Loucy (cell line): ENCODE data around the gene SFRP5.

ENCODE experiments used
- H2AFZ ChIP-seq: fragments of 200-600 bp; sonication (generic); 2 replicates; pipeline ENCODE4 v1.6.0; 2016; ENCODE audit warnings: antibody characterized with exemption, mild to moderate bottlenecking, low read length, moderate library complexity
- H3F3A ChIP-seq: fragments of 200-600 bp; 2 replicates; pipeline ENCODE4 v1.6.0; 2016; ENCODE audit warnings: antibody characterized with exemption, low read depth, mild to moderate bottlenecking
- H3K27me3 ChIP-seq: fragments of 200-600 bp; sonication (generic); 2 replicates; pipeline ENCODE4 v1.6.1; 2014; ENCODE audit warnings: low read length, mild to moderate bottlenecking; ENCODE audit not compliant: insufficient read depth, poor library complexity, severe bottlenecking
- H3K36me3 ChIP-seq: fragments of 200-600 bp; sonication (generic); 2 replicates; pipeline ENCODE4 v1.6.1; 2016; ENCODE audit warnings: low read length; ENCODE audit not compliant: insufficient read depth
- H3K4me1 ChIP-seq: fragments of 200-600 bp; sonication (generic); 2 replicates; pipeline ENCODE4 v1.5.1; 2014; ENCODE audit warnings: low read length, mild to moderate bottlenecking; ENCODE audit not compliant: insufficient read depth, poor library complexity, severe bottlenecking
- H3K4me2 ChIP-seq: fragments of 200-600 bp; sonication (generic); 2 replicates; pipeline ENCODE4 v1.6.0; 2014; ENCODE audit warnings: antibody characterized with exemption, low read length, low read depth, mild to moderate bottlenecking; ENCODE audit not compliant: poor library complexity, severe bottlenecking
- H3K4me3 ChIP-seq: fragments of 200-600 bp; sonication (generic); 2 replicates; pipeline ENCODE4 v1.5.1; 2014; ENCODE audit warnings: low read length, mild to moderate bottlenecking, mixed read lengths; ENCODE audit not compliant: poor library complexity, severe bottlenecking
- H3K79me2 ChIP-seq: fragments of 200-600 bp; sonication (generic); 2 replicates; pipeline ENCODE4 v1.6.1; 2014; ENCODE audit warnings: low read length; ENCODE audit not compliant: insufficient read depth
- H3K9ac ChIP-seq: fragments of 200-600 bp; sonication (generic); 2 replicates; pipeline ENCODE4 v1.6.0; 2014; ENCODE audit warnings: mild to moderate bottlenecking, low read depth, low read length, moderate library complexity; ENCODE audit not compliant: poor library complexity, severe bottlenecking
- H3K9me2 ChIP-seq: fragments of 200-600 bp; sonication (generic); replicated peaks from 2 replicates; pipeline ENCODE4 v1.6.1; 2016; ENCODE audit warnings: low read depth, low read length, mixed read lengths
- H3K9me3 ChIP-seq: fragments of 200-600 bp; sonication (generic); 2 replicates; pipeline ENCODE4 v1.6.1; 2014; ENCODE audit warnings: mild to moderate bottlenecking, antibody characterized with exemption, low read length, low read depth; ENCODE audit not compliant: insufficient read depth
- H4K20me1 ChIP-seq: fragments of 200-600 bp; sonication (generic); 2 replicates; pipeline ENCODE4 v1.6.0; 2014; ENCODE audit warnings: antibody characterized with exemption, low read length, mild to moderate bottlenecking; ENCODE audit not compliant: insufficient read depth, poor library complexity, severe bottlenecking
- CTCF ChIP-seq: fragments of 200-600 bp; sonication (generic); conservative IDR thresholded peaks from 2 replicates; pipeline ENCODE4 v1.5.1; 2014; ENCODE audit warnings: mild to moderate bottlenecking, antibody characterized with exemption, low read length
- EZH2phosphoT487 ChIP-seq: fragments of 200-600 bp; IDR thresholded peaks from 2 replicates; pipeline ENCODE4 v1.6.1; 2018; ENCODE audit warnings: antibody characterized with exemption, mild to moderate bottlenecking, moderate library complexity, borderline replicate concordance

Gene SFRP5

GRCh38 chr10:97795886-97796285 is 24.1 kb upstream of the SFRP5 start:
- Histone ChIP-seq H3K9ac (no peak overlapping the region), H3K9me3 (no peaks in the 10 kb centered on the region; the same call in 1 of the 2 replicates), H4K20me1 (no peaks in the 10 kb centered on the region), H3K79me2 (no peaks in the 10 kb centered on the region), H3K4me1 (peaks cover 9% of the 10 kb centered on the region), H3F3A (no peaks in the 10 kb centered on the region), H3K36me3 (no peaks in the 10 kb centered on the region), H2AFZ (no peak overlapping the region), H3K27me3 (no peaks in the 10 kb centered on the region), H3K4me2 (no peak overlapping the region), H3K4me3 (no peak overlapping the region), H3K9me2 (no peaks in the 10 kb centered on the region)
- TF ChIP-seq CTCF (0 out of 2 replicates have a peak, but pooled peaks have one; percentile 15), EZH2phosphoT487 (no peak)

GRCh38 chr10:97791824-97792721 is 20.3 kb upstream of the SFRP5 start:
- Histone ChIP-seq H4K20me1 (no peaks in the 10 kb centered on the region), H3K9ac (no peak overlapping the region), H3K4me2 (no peak overlapping the region), H3F3A (no peaks in the 10 kb centered on the region), H3K9me2 (no peaks in the 10 kb centered on the region), H3K27me3 (no peaks in the 10 kb centered on the region), H3K79me2 (no peaks in the 10 kb centered on the region), H3K9me3 (no peaks in the 10 kb centered on the region), H3K4me1 (peaks cover 14% of the 10 kb centered on the region), H3K36me3 (no peaks in the 10 kb centered on the region), H3K4me3 (no peak overlapping the region), H2AFZ (no peak overlapping the region)
- TF ChIP-seq EZH2phosphoT487 (no peak), CTCF (peak; percentile 92)

GRCh38 chr10:97789770-97790397 is 18.1 kb upstream of the SFRP5 start:
- no peaks in the 10 kb centered on the region for H3F3A ChIP-seq
- no peaks in the 10 kb centered on the region for H4K20me1 ChIP-seq
- H3K9ac ChIP-seq, result no peak overlapping the region
- H3K27me3 ChIP-seq, result no peaks in the 10 kb centered on the region
- H2AFZ ChIP-seq, result no peak overlapping the region
- no peaks in the 10 kb centered on the region for H3K36me3 ChIP-seq
- H3K4me1 ChIP-seq, result peaks cover 4% of the 10 kb centered on the region
- H3K4me2 ChIP-seq, result no peak overlapping the region
- no peaks in the 10 kb centered on the region for H3K9me2 ChIP-seq
- H3K79me2 ChIP-seq, result no peaks in the 10 kb centered on the region
- H3K9me3 ChIP-seq, result no peaks in the 10 kb centered on the region
- H3K4me3 ChIP-seq, result no peak overlapping the region
- no peak for TF ChIP-seq CTCF
- TF ChIP-seq EZH2phosphoT487, result no peak
